ENCODE results near the gene LYRM4. TPM values are rescaled to one million over a fixed set of nuclear protein-coding genes. Genes with fewer than 3 reads are reported as not detected.

Gene LYRM4
- polyA plus RNA-seq, 2 donors = 10.3 to 12.8 TPM

DNA sequence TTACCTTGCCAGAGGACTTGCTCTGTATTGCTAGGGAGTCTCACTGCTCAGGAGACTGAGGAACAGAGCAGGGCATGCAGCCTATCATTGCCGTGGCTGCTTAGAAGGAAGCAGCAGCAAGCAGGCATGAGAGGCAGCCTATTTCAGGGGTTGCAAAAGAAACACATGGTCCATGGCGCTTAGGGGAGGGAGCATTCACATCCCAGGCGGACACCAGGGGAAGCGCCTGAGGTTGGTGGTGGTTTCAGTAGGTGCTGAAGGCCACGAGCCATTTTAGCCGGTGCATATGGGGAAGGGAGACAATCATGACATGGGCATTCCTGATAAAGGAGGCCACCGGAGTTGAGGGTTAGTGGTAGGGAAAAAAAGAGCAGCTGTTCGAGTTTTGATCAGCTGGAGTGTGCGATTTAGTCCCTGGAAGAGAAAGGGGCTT is 21.5 kb upstream of the LYRM4 start:
- H3K27me3 ChIP-seq (ENCODE audit: control insufficient read depth in 1 of 2, insufficient read depth in 2 of 2, low read length in 2 of 2) = no peaks in the 10 kb centered on the region
- no peaks in the 10 kb centered on the region for H3K4me1 ChIP-seq (ENCODE audit: control insufficient read depth in 2 of 2, insufficient read depth in 2 of 2, low read length in 1 of 2)
- no peaks in the 10 kb centered on the region for H3K9me3 ChIP-seq (ENCODE audit: control insufficient read depth in 2 of 2, insufficient read depth in 1 of 2, low read depth in 1 of 2, low read length in 1 of 2)
- 83 to 86% methylated on average over 9 of the region's 9 CpGs for WGBS, 2 donors
- H3K36me3 ChIP-seq (ENCODE audit: control insufficient read depth in 2 of 2, insufficient read depth in 2 of 2, low read length in 1 of 2) = no peaks in the 10 kb centered on the region
- no peak overlapping the region for H3K27ac ChIP-seq (ENCODE audit: low read depth in 2 of 2, low read length in 1 of 2)
- no peak overlapping the region for H3K4me3 ChIP-seq (ENCODE audit: low read depth in 1 of 2, low read length in 2 of 2)

- WGBS, 2 donors = 53 to 74% methylated on average over 2 of the region's 2 CpGs
Observed at GRCh38 chr6:5280920-5281319, 20.2 kb upstream of the LYRM4 start.

DNA sequence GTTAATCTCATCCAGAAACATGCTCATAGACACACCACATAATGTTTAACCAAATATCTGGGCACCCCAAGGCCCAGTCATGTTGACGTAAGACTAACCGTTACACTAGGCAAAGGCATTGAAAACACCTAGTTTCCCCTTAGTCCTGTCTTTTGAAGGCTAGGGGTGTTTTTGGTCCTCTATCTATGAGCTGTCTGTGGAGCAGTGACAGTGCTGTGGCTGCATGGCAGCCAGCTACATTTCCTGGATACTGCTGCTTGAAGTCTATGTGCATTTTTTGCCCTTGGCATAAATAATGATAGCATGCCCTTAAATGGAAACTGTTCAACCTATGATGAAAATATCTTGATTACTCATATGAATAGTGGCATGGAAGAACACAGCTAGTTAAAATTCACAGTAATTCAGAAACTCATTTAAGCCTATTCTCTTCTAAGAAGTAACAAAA is 19.2 kb upstream of the LYRM4 start:
- no peaks in the 10 kb centered on the region for H3K4me1 ChIP-seq (ENCODE audit: control insufficient read depth in 2 of 2, insufficient read depth in 2 of 2, low read length in 1 of 2)
- H3K4me3 ChIP-seq (ENCODE audit: low read depth in 1 of 2, low read length in 2 of 2) = no peak overlapping the region
- H3K36me3 ChIP-seq (ENCODE audit: control insufficient read depth in 2 of 2, insufficient read depth in 2 of 2, low read length in 1 of 2) = no peaks in the 10 kb centered on the region
- H3K27me3 ChIP-seq (ENCODE audit: control insufficient read depth in 1 of 2, insufficient read depth in 2 of 2, low read length in 2 of 2) = no peaks in the 10 kb centered on the region
- no peak overlapping the region for H3K27ac ChIP-seq (ENCODE audit: low read depth in 2 of 2, low read length in 1 of 2)
- no peaks in the 10 kb centered on the region for H3K9me3 ChIP-seq (ENCODE audit: control insufficient read depth in 2 of 2, insufficient read depth in 1 of 2, low read depth in 1 of 2, low read length in 1 of 2)
- 89 to 90% methylated on average over 2 of the region's 2 CpGs for WGBS, 2 donors

More at GRCh38 chr6:5280920-5281319, 20.2 kb upstream of the LYRM4 start:
- Histone ChIP-seq H3K4me3 (ENCODE audit: low read depth in 1 of 2, low read length in 2 of 2) (no peak overlapping the region), H3K4me1 (ENCODE audit: control insufficient read depth in 2 of 2, insufficient read depth in 2 of 2, low read length in 1 of 2) (no peaks in the 10 kb centered on the region), H3K36me3 (ENCODE audit: control insufficient read depth in 2 of 2, insufficient read depth in 2 of 2, low read length in 1 of 2) (no peaks in the 10 kb centered on the region), H3K27ac (ENCODE audit: low read depth in 2 of 2, low read length in 1 of 2) (no peak overlapping the region), H3K27me3 (ENCODE audit: control insufficient read depth in 1 of 2, insufficient read depth in 2 of 2, low read length in 2 of 2) (no peaks in the 10 kb centered on the region), H3K9me3 (ENCODE audit: control insufficient read depth in 2 of 2, insufficient read depth in 1 of 2, low read depth in 1 of 2, low read length in 1 of 2) (no peaks in the 10 kb centered on the region)

DNA sequence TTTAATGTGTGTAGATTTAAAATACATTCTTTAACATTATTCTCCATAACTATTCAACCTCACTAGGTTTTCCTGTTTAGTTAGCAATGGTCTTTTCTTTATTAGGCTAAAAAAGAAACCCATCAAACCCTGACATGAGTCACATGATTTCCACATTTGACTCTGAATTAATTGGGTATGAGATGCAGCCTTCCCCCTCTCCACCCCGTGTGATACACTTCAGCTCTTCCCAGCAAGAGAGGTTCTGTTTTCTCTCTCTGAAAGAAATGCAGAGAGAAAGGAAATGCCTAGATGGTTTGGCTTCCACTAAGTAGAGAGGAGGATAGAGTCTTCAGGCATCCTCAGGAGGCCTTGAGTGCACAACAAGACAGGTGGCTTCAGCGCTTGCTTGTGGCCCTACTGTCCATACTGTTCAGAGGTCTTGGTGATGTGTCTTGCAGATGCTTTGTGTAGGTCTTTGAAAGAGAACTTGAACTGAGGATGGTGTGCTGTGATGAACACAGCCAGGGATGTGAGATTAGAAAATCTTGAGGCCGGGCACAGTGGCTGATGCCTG is 17.9 kb upstream of the LYRM4 start:
- Histone ChIP-seq H3K27ac (ENCODE audit: low read depth in 2 of 2, low read length in 1 of 2) (no peak overlapping the region), H3K4me1 (ENCODE audit: control insufficient read depth in 2 of 2, insufficient read depth in 2 of 2, low read length in 1 of 2) (no peaks in the 10 kb centered on the region), H3K27me3 (ENCODE audit: control insufficient read depth in 1 of 2, insufficient read depth in 2 of 2, low read length in 2 of 2) (no peaks in the 10 kb centered on the region), H3K9me3 (ENCODE audit: control insufficient read depth in 2 of 2, insufficient read depth in 1 of 2, low read depth in 1 of 2, low read length in 1 of 2) (no peaks in the 10 kb centered on the region), H3K36me3 (ENCODE audit: control insufficient read depth in 2 of 2, insufficient read depth in 2 of 2, low read length in 1 of 2) (no peaks in the 10 kb centered on the region), H3K4me3 (ENCODE audit: low read depth in 1 of 2, low read length in 2 of 2) (no peak overlapping the region)
- WGBS, 2 donors = 82 to 90% methylated on average over 3 of the region's 3 CpGs

DNA sequence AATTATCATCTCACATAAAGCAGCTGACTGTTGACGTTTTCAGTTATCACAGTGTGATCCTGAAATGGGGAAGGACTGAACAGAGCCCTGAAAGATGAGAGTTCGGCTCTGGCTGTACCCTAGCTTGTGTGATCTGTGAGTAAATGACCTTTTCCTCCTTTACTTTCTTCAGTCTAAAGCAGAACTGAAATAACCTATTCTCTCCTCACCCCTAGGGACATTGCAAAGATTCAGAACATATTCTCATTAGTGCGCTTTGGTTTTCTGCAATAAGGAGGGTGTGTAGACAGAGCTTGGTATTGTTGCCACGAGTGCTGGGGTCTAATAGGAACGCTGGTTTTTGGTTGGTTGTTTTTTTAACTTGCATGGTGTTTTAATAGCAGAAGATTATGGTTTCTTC is 17.3 kb upstream of the LYRM4 start:
- H3K27me3 ChIP-seq (ENCODE audit: control insufficient read depth in 1 of 2, insufficient read depth in 2 of 2, low read length in 2 of 2) = no peaks in the 10 kb centered on the region
- no peak overlapping the region for H3K4me3 ChIP-seq (ENCODE audit: low read depth in 1 of 2, low read length in 2 of 2)
- H3K36me3 ChIP-seq (ENCODE audit: control insufficient read depth in 2 of 2, insufficient read depth in 2 of 2, low read length in 1 of 2) = no peaks in the 10 kb centered on the region
- WGBS, 2 donors = 87 to 90% methylated on average over 5 of the region's 5 CpGs
- H3K9me3 ChIP-seq (ENCODE audit: control insufficient read depth in 2 of 2, insufficient read depth in 1 of 2, low read depth in 1 of 2, low read length in 1 of 2) = no peaks in the 10 kb centered on the region
- H3K4me1 ChIP-seq (ENCODE audit: control insufficient read depth in 2 of 2, insufficient read depth in 2 of 2, low read length in 1 of 2) = no peaks in the 10 kb centered on the region
- H3K27ac ChIP-seq (ENCODE audit: low read depth in 2 of 2, low read length in 1 of 2) = no peak overlapping the region

DNA sequence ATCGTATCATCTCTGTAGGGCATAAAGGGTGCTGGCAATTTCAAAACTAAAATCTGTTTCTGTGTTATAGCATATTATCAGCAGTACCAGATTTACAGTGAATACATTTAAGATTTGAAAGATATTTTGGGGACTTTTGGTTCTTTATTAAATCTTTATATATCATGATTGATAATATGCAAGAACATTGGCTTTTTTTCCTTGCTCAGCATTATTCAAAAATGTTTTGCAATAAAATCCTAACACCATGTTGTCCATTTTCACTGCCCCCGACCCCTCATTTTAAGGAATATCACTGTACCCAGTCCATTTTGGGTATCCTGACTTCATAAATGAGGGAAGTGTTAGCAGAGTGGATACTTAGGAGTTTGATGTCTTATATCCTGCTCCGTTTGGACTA is 16.8 kb upstream of the LYRM4 start:
- no peak overlapping the region for H3K4me3 ChIP-seq (ENCODE audit: low read depth in 1 of 2, low read length in 2 of 2)
- no peaks in the 10 kb centered on the region for H3K36me3 ChIP-seq (ENCODE audit: control insufficient read depth in 2 of 2, insufficient read depth in 2 of 2, low read length in 1 of 2)
- 87 to 92% methylated on average over 3 of the region's 3 CpGs for WGBS, 2 donors
- H3K9me3 ChIP-seq (ENCODE audit: control insufficient read depth in 2 of 2, insufficient read depth in 1 of 2, low read depth in 1 of 2, low read length in 1 of 2) = no peaks in the 10 kb centered on the region
- no peaks in the 10 kb centered on the region for H3K4me1 ChIP-seq (ENCODE audit: control insufficient read depth in 2 of 2, insufficient read depth in 2 of 2, low read length in 1 of 2)
- H3K27me3 ChIP-seq (ENCODE audit: control insufficient read depth in 1 of 2, insufficient read depth in 2 of 2, low read length in 2 of 2) = no peaks in the 10 kb centered on the region
- H3K27ac ChIP-seq (ENCODE audit: low read depth in 2 of 2, low read length in 1 of 2) = no peak overlapping the region

- H3K4me3 ChIP-seq (ENCODE audit: low read depth in 1 of 2, low read length in 2 of 2) = no peak overlapping the region
- H3K27ac ChIP-seq (ENCODE audit: low read depth in 2 of 2, low read length in 1 of 2) = no peak overlapping the region
- H3K4me1 ChIP-seq (ENCODE audit: control insufficient read depth in 2 of 2, insufficient read depth in 2 of 2, low read length in 1 of 2) = no peaks in the 10 kb centered on the region
- no peaks in the 10 kb centered on the region for H3K27me3 ChIP-seq (ENCODE audit: control insufficient read depth in 1 of 2, insufficient read depth in 2 of 2, low read length in 2 of 2)
- H3K9me3 ChIP-seq (ENCODE audit: control insufficient read depth in 2 of 2, insufficient read depth in 1 of 2, low read depth in 1 of 2, low read length in 1 of 2) = no peaks in the 10 kb centered on the region
- WGBS, 2 donors = 90% methylated on average over 2 of the region's 2 CpGs
- H3K36me3 ChIP-seq (ENCODE audit: control insufficient read depth in 2 of 2, insufficient read depth in 2 of 2, low read length in 1 of 2) = no peaks in the 10 kb centered on the region
Observed at GRCh38 chr6:5276581-5276980, 15.8 kb upstream of the LYRM4 start.

DNA sequence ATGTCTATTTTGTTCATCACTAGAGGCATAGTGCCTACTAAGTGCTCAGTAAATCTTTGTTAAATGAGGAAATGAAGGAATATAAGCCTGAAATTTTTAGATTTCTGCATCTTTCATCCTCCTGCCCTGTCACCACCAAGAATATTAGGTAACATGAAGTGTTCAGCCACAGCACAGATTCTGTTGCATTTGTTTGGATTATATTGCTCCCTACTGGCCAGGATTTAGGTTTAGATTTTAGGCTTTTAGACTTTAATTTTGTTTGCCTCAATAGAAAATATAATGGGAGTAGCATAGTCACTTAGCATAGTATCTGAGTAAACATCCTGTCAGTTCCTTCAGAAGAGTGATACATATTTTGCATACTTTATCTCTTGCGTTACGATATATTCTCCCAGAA is 14.7 kb upstream of the LYRM4 start:
- Histone ChIP-seq H3K4me3 (ENCODE audit: low read depth in 1 of 2, low read length in 2 of 2) (no peak overlapping the region), H3K9me3 (ENCODE audit: control insufficient read depth in 2 of 2, insufficient read depth in 1 of 2, low read depth in 1 of 2, low read length in 1 of 2) (no peaks in the 10 kb centered on the region), H3K27me3 (ENCODE audit: control insufficient read depth in 1 of 2, insufficient read depth in 2 of 2, low read length in 2 of 2) (no peaks in the 10 kb centered on the region), H3K4me1 (ENCODE audit: control insufficient read depth in 2 of 2, insufficient read depth in 2 of 2, low read length in 1 of 2) (no peaks in the 10 kb centered on the region), H3K36me3 (ENCODE audit: control insufficient read depth in 2 of 2, insufficient read depth in 2 of 2, low read length in 1 of 2) (no peaks in the 10 kb centered on the region), H3K27ac (ENCODE audit: low read depth in 2 of 2, low read length in 1 of 2) (no peak overlapping the region)
- 91 to 94% methylated on average over 2 of the region's 2 CpGs for whole genome bisulfite sequencing, 2 donors

- Histone ChIP-seq H3K36me3 (ENCODE audit: control insufficient read depth in 2 of 2, insufficient read depth in 2 of 2, low read length in 1 of 2) (no peaks in the 10 kb centered on the region), H3K4me3 (ENCODE audit: low read depth in 1 of 2, low read length in 2 of 2) (no peak overlapping the region), H3K9me3 (ENCODE audit: control insufficient read depth in 2 of 2, insufficient read depth in 1 of 2, low read depth in 1 of 2, low read length in 1 of 2) (no peaks in the 10 kb centered on the region), H3K27ac (ENCODE audit: low read depth in 2 of 2, low read length in 1 of 2) (no peak overlapping the region), H3K4me1 (ENCODE audit: control insufficient read depth in 2 of 2, insufficient read depth in 2 of 2, low read length in 1 of 2) (no peaks in the 10 kb centered on the region), H3K27me3 (ENCODE audit: control insufficient read depth in 1 of 2, insufficient read depth in 2 of 2, low read length in 2 of 2) (no peaks in the 10 kb centered on the region)
- WGBS, 2 donors = 92 to 95% methylated on average over 3 of the region's 3 CpGs
Observed at GRCh38 chr6:5274231-5274630, 13.5 kb upstream of the LYRM4 start.

- Histone ChIP-seq H3K27ac (ENCODE audit: low read depth in 2 of 2, low read length in 1 of 2) (no peak overlapping the region), H3K36me3 (ENCODE audit: control insufficient read depth in 2 of 2, insufficient read depth in 2 of 2, low read length in 1 of 2) (no peaks in the 10 kb centered on the region), H3K4me1 (ENCODE audit: control insufficient read depth in 2 of 2, insufficient read depth in 2 of 2, low read length in 1 of 2) (no peaks in the 10 kb centered on the region), H3K4me3 (ENCODE audit: low read depth in 1 of 2, low read length in 2 of 2) (no peak overlapping the region), H3K9me3 (ENCODE audit: control insufficient read depth in 2 of 2, insufficient read depth in 1 of 2, low read depth in 1 of 2, low read length in 1 of 2) (no peaks in the 10 kb centered on the region), H3K27me3 (ENCODE audit: control insufficient read depth in 1 of 2, insufficient read depth in 2 of 2, low read length in 2 of 2) (no peaks in the 10 kb centered on the region)
- 80 to 84% methylated on average over 6 of the region's 6 CpGs for WGBS, 2 donors
Observed at GRCh38 chr6:5271926-5272325, 11.2 kb upstream of the LYRM4 start.

All from esophagus (tissue), 2 donors.